RPMI7951 (cell line): ENCODE measurements around the gene TJP3. TPM values are rescaled to one million over a fixed set of nuclear protein-coding genes. Genes with fewer than 3 reads are reported as not detected.

ENCODE experiments used
- DNase-seq: peaks from one replicate; pipeline ENCODE4 v3.0.0-alpha.2; 2012; ENCODE audit warnings: low read depth
- total RNA-seq: library from RNA; depleted of rRNA; stranded (reverse); fragments of >200 nt; shearing (Covaris generic); gene quantifications from 2 replicates; pipeline ENCODE4 v1.2.3, GENCODE V29; 2014

The TJP3 gene
- total RNA-seq, 1 experiment from 2014 or later = not detected

GRCh38 chr19:3671680-3672574 is 36.3 kb upstream of the TJP3 start:
- no peak for DNase-seq

GRCh38 chr19:3672575-3672948 is 35.6 kb upstream of the TJP3 start:
- DNase-seq = no peak

DNA sequence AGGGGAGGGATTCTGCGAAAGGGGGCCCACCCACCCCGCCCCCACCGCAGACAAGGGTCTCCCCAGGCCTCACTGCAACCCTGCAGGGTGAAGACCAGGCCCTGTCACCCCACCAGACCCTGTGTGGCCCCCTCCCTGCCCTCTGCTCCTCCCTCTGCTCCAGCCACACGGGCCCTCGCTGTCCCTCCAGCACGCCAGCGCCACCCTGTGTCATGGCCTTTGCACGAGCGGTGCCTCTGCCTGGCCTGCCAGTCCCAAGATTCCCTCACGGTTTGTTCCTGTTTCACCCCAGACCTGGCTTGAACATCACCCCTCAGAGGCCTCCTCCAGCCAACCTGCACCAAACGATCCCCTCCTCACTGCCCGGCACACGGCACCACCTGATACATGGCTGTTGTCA is 35.2 kb upstream of the TJP3 start:
- no peak for DNase-seq

GRCh38 chr19:3673506-3674439 is 34.4 kb upstream of the TJP3 start:
- DNase-seq = no peak

DNA sequence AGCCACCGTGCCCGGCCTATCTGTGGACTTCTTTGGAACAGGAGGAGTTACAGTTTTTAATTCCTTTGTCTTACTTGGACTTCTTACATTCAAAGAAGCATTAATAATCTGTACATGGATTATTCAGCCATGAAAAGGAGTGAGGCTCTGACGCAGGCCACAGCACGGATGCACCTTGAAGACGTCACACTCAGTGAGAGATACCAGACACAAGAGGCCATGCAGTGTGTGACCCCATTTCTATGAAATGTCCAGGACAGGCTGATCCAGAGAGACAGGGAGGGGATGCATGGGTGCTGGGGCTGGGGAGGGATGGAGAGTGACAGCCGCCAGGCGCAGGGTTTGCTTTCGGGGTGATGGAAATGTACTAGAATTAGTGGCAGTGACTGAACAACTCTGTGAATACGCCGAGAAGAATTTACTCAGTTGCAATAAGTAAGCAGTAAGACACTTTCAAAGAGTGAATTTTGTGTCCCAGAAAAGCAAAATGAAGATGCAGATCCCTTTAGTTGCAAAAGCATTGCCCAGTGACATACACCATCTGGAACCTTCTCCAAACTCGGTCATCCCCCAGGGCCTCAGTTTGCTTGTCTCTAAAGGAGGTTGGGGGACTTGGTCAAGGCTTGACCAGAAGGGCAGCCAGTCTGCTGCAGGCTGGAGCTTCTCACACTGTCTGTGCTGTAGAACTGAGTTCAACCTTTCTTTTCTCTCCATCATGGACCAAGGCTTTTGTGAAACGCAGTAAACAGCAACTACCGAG is 33.2 kb upstream of the TJP3 start:
- DNase-seq = no peak

- DNase-seq = no peak
Observed at GRCh38 chr19:3678188-3678587, 30.0 kb upstream of the TJP3 start.

- no peak for DNase-seq
Observed at GRCh38 chr19:3679138-3679537, 29.0 kb upstream of the TJP3 start.

GRCh38 chr19:3679581-3679980 is 28.6 kb upstream of the TJP3 start:
- DNase-seq = no peak

DNA sequence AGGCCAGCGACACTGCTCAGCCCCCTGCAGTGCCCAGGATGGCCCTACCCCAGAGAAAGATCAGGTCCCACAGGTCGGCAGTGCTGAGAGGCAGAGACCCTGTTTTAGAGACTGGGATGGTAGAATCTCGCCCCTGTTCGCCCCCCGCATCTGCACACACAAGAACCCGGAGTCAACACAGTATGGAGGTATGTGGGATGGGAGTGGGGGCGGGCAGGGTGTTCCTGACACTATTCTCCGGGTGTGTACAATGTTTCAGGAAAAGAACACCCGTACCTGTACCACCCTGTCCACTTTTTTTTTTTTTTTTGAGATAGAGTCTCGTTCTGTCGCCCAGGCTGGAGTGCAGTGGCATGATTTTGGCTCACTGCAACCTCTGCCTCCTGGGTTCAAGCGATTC is 27.2 kb upstream of the TJP3 start:
- DNase-seq = no peak

- no peak for DNase-seq
Observed at GRCh38 chr19:3682286-3682685, 25.9 kb upstream of the TJP3 start.

- no peak for DNase-seq
Observed at GRCh38 chr19:3682741-3683404, 25.3 kb upstream of the TJP3 start.

DNA sequence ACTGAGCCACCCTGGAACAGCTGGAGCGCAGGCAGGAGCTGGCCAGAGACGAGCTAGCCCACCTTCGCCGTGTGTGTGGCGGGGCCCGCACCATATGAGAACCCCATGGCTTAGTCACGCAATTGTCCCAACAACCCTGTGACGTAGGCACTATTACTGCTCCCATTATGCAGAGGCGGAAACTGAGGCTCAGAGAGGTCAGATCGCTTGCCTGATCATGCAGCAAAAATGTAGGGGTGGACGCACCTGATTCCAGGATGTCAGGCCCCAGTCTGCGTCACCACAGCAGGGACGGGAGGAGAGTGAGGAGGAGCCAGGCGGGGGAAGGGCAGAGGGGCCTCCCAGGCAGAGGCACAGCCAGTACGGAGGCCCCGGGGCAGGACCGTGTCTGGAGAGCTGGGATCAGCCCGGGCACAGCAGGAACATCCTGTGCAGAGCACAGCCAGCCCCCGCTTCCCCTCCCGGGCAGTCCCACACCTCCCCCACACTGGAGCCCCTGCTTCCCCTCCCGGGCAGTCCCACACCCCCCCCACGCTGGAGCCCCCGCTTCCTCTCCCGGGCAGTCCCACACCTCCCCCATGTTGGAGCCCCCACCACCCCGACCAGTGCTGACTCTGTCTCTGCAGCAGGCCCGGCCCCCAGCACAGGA is 24.7 kb upstream of the TJP3 start:
- no peak for DNase-seq

- no peak for DNase-seq
Observed at GRCh38 chr19:3684054-3684816, 23.9 kb upstream of the TJP3 start.

DNA sequence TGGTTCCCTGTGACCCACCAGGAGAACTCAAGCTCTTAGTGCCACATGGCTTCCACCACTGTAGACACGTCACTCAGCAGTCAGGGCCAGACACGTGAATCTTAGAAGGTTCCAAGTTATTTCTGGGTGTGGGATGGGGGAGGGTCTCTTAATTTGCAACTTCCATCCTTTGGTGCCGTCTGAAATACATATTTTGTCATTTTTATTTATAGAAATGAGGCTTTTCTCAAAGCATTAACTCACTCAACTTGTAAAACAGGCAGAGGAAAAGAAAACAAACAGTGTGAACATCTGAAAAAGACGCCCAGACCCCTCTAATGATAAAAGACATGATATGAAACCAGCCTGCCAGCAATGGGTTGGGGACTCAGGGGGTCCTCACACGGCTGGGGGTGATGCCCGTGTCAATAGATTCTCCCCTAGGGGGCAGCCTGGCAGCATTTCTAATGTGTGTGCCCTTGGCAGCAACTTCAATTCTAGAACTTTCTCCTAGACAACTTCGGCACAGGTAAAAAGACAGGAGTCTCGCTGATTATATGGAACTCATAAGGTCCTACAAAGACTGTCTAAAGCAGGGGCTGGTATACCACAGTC is 23.3 kb upstream of the TJP3 start:
- DNase-seq = no peak

DNA sequence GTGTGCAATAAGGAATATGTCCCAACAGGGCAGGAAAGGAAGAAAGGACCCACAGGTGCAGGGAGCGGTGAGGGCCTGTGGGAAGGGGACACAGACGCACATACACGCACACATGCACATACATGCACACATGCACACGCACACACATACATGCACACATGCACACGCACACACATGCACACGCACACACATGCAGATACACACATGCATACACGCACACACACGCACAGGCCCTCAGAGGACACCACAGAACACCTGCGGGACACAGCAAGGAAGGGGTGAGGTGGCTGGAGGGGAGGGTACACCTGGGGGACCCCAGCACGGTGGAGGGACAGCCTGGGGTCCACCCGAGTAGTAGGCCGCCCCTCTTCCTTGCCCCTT is 20.8 kb upstream of the TJP3 start:
- no peak for DNase-seq

GRCh38 chr19:3687774-3688706 is 20.1 kb upstream of the TJP3 start:
- DNase-seq = no peak

DNA sequence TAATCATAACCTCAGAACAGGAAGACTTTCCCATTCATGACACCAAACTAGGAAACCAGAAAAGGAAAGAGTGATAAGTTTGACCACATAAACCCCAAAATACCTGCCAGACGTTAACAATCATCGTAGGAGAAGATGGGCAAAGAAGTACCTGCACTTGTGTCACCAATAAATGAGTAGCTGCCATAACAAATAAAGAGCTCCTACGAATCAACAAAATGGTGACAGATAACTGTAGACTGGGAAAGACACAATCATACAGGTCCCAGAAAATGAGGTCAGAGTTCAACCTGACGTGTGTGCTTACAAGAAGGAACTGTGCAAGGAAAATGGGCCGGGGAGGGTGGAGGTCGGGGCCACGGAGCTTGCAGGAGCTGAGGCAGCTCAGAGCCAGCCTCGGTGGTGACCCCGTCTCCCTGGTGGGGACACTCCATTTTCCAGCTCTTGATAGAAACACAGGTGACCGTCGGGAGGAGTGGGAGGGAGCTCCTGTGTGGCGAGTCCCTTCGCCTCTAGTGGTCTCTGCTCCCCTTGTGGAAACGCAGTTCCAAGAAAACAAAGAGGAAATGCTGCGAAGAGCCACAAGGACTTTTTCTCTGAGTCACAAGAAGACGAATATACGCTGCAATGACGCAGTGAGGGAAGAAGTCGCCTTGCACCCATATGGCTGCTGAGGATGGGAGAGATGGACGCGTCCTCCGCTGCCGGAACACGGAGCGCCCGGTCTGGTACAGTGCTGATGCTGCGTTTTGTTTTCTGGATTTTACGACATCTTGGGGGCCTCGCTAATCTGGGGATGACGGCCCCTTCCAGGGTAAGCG is 17.4 kb upstream of the TJP3 start:
- DNase-seq = no peak

DNA sequence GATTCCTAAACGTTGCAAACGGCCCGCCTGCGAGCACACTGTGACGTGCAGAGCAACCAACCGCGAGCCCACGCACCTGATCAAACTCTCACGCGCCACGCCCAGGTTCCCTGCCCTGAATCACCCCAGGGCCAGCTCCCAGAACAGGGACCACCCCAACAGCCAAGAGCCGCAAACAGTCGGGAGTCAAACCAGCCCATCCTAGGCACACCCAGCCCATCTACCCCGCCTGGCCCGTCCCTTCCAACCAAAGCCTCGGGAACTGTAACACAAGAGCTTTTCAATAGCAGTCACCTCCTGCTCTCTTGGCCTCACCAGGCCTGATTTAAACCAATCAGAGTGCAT is 16.8 kb upstream of the TJP3 start:
- no peak for DNase-seq
